B cell (primary cell): ENCODE measurements around the gene CARD10.

Experiments used
- EZH2 ChIP-seq: IDR thresholded peaks from 2 replicates; pipeline ENCODE4 v1.6.1; 2012; ENCODE audit warnings: borderline replicate concordance, low read depth, mild to moderate bottlenecking, moderate library complexity, low read length; ENCODE audit not compliant: insufficient read depth, poor library complexity, severe bottlenecking
- TF ChIP-seq, protein P1 (sequence below): fragments of 200-600 bp; IDR thresholded peaks from one replicate; pipeline ENCODE4 v1.8.0; 2022; ENCODE audit warnings: antibody characterized with exemption, mild to moderate bottlenecking

DNA sequence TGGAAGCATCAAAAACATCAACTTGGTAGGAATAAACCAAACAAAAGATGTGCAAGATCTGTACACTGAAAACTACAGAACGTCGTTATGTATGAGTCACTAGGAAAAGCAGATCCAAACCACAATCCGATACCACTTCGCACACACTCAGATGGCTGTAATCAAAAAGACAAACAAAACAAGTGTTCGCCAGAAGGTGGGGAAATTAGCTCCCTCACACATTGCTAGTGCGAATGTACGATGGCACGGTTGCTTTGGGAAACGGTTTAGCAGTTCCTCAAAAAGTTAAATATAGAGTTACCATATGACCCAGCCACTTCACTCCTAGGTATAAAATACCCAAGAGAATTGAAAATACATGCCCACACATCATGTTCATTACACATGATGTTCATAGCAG, 14.8 kb upstream of the CARD10 start:
- TF ChIP-seq, protein P1, sequence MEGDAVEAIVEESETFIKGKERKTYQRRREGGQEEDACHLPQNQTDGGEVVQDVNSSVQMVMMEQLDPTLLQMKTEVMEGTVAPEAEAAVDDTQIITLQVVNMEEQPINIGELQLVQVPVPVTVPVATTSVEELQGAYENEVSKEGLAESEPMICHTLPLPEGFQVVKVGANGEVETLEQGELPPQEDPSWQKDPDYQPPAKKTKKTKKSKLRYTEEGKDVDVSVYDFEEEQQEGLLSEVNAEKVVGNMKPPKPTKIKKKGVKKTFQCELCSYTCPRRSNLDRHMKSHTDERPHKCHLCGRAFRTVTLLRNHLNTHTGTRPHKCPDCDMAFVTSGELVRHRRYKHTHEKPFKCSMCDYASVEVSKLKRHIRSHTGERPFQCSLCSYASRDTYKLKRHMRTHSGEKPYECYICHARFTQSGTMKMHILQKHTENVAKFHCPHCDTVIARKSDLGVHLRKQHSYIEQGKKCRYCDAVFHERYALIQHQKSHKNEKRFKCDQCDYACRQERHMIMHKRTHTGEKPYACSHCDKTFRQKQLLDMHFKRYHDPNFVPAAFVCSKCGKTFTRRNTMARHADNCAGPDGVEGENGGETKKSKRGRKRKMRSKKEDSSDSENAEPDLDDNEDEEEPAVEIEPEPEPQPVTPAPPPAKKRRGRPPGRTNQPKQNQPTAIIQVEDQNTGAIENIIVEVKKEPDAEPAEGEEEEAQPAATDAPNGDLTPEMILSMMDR = no peak
- no peak for TF ChIP-seq EZH2
